Measurements from ENCODE around the gene NFIB.

Gene NFIB

DNA sequence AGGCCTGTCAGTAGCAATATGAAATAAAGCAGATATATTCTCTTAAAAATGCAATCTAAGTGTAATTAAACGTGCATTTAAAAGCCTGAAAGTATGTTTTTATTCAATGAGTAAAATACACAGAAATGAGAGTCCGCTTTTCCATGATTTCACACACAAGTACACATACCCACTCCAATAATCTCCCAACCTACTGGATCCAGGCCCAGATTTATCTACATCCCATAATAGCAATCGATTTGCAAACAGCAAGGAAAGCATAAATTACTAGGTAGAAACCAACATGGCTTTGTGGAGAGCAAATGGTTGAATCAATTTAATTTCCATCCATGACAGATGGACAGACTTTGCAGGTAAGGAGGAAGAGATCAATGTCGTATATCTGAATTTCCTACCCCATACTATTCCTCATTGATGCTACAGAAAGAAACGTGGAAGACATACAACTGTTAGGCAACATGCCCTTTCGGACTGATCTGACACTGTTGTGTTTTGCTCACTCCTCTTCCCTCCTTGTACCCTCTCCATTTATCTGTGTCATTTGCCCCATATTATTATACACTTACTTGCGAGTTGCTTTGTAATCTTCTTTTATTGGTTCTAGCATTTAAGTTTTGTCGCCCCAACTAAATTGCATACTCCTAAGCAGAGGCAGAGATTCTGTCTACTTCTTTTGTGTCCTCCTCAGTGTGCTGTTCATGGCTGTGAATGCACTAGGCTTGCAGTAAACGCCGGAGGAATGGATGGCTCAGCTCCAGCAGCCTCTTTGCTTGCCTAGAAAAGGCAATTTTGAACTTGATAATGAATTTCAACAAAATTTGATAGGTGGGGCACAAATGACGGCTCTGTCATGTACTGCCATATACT is 133.6 kb downstream of the NFIB start:
- peak; percentile 91 for DNase-seq

DNA sequence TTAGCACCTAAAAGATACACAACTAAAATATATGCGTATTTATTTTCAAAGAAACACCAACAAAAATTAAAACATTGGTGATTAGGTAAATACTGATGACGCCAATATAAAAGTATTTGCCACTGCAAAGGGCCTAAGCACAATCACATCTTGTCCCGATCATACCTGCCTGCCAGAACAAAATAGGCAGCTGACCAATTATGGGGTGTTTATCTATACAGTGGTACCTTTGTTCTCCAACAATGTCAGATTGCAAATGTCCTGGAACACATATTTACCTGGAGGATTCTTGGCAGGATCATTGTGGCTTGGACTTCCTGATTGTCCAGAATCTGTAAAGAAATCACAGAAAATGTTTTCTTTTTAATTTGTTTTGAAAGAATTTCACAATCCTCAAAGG is 134.5 kb downstream of the NFIB start:
- no peak for DNase-seq

DNA sequence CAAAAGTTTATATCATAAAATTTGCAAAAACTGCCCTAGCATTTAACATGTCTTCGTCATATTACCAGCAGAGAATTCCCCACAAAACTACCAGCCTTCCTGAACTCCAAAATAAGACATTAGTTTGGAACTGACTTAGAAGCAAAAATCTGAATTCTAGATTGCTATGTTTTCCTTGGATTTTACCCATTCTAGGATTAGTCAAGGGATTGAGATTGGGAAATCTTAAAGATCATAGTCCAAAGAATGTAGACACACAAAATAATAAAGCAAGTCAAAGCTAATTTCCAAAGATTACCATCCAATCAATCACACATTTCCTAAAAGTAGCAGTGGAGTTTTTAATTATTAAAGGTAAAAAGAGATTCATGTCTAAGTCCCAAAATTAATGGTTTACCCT is 138.2 kb downstream of the NFIB start:
- no peak for DNase-seq

DNA sequence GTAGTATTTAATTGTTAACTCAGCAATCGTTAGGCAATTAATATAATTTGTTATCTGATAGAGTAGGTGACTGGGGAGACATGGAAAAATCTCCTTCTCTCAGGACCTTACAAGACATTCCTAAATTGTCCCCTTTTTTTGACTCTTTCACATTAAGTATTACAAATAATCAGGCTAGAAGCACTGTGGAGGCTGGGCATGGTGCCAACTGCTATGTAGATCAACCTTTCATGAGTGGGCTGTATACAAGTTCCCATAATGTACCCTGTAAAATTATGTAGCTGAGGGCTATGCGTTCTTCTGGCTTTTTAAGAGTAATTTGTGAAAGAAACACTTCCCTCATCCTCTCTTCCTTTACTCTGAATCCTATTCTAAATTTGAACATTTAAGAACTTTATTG is 140.2 kb downstream of the NFIB start:
- peak; percentile 68 for DNase-seq

DNA sequence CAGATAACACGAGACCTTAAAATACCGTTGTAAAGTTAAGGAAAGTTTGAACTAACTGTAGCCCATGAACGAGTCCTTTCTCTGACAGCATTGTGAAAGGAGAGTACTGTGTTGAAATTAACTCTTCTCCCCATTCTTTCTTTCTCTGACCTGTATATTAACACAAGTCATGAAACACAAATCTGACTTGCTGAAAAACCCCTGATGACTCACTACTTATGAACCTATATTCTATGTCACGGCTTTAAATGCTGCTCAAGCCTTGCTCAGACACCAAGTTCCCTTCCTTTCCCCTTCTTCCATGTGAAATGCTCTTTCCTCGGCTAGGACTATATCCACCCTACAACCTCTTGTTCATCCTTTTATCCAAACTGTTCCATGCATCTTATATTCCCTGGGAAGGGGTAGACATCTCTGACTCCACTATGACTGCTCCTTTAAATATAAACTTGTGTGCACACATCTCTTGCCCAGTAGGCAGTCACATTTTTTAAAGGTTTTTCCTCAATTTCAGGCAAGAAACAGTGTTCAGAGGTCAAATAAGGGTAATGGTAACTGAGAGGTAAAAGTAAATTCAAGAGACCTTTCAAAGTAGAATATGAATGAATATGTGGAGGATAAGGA is 142.9 kb downstream of the NFIB start:
- DNase-seq, result no peak

DNA sequence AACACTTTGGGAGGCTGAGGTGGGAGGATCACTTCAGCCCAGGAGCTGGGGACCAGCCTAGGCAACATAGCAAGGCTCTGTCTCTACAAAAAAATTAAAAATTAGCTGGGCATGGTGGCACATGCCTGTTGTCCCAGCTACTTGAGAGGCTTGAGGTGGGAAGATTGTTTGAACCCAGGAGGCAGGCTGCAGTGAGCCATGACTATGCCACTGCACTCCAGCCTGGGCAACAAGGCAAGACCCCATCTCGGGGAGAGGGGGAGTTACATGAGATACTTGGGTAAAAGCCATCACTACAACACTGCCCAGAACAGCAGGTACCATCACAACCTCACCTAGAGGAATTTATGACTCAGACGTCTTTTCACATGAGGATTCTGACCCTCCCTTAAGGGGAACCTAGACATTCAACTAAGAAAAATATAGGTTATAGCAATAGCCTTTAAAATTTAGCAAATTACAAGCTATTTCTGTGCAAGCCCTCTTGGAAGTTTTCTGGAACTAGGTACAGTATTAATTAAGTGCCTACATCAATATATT is 143.5 kb downstream of the NFIB start:
- no peak for DNase-seq

DNA sequence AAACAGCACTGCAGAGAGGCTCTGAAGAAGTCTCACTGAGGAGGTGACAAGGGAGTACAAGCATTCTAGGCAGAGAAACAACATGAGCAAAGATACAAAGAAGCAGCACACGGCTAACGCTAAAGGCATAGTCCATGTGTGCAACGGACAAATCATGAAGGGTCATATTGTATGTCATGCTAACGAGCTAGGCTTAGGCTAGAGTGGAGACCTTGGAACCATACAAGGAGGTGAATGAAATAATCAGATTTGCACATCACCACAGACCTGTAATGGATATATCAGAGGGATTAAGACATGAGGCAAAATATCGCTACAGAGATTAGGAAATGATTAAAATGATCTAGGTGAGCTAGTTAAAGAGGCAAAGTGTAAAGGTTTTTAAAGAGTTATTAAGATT is 145.6 kb downstream of the NFIB start:
- no peak for DNase-seq

DNA sequence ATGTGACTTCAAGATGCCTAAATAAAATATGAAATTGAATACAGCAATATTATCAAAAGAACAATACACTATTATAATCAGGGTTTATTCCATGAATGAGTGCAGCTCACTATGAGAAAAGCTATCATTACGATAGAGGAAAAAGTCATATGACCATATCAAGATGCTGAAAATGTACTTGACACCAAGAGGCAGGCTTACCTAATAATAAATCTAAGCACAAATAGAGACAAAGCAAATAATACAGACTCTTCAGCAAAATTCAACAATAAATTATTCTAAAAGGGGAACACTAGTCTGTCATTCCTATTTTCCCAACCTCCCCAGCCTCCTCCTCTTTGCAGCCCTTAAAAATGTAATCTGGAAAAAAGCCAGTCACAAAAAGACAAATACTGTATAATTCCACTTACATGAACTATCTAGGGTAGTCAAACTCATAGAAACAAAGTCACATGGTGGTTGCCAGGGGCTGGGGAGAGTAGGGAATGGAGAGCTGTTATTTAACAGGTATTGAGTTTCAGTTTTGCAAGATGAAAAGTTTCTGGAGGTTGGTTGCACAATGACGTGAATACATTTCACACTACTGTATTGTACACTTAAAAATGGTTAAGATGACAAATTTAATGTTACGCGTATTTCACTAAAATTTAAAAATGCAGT is 148.4 kb downstream of the NFIB start:
- no peak for DNase-seq

DNA sequence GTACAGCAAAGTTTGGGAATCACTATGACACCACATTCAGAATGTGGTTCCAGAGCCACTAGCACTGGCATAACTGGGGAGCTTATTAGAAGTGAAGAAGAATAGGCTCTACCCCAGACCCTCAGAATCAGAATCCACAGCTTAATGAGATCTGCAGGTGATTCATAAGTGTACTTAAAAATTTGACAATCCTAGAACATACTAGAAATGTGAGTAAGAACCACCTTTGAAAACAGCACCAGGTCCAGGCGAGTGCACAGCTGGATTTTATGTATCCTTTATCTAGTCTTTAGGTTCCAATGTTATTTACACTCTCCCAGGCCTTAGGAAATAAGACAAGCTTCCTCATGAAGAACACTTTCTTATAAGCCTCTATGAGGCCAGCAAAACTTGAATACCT is 149.0 kb downstream of the NFIB start:
- no peak for DNase-seq

DNA sequence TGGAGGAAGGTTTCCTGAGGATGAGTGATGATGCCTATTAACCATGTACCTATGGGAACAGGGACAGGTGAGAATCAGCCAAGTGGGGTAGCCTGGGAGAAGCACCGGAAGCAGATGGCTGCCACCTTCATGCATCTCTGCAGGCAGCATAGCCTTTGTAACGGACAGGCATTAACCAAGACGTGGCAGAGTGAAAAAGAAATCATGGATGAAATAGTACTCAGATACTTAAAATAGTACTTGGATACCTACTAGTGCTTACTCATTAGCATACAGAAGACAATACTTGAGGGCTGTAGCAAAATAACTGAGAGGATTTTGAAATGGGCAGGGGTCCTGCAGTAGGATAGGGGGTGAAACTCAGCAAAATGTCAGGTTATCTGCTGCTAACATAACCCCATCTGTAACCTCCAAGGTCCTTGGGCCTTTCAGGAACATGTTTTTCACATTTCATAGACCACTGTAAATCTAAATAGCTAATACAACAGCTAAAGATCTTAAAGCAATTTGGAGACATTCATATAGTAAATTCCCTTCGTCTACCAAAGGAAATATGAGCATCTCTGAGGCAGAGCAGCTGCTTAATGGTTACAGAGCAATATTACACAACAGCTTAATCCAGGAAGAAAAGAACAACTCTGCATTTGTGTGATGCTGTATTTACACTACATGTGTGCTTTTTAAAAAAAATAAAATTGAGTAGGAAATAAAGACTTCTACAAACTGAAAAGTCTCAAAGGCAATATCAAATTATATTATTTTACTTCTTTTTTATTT is 154.3 kb downstream of the NFIB start:
- no peak for DNase-seq

DNA sequence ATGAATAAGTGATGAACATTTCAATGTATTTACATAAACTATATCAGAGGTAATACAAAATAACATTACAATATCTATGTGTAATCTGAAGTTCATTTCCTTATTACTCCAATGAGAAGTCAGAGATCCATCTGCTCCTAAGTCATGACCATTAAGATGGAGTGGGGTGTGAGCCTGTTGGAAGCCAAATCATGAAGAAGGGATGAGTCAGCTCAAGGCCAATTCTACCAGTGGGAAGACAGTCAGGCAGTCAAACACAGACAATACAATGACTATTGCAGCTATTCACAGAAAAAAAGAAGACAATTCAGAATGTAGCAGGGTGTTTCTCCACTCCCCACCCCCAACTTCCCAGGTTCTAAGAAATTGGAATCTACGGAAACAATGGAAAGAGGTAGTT is 155.0 kb downstream of the NFIB start:
- DNase-seq, result peak; percentile 97

DNA sequence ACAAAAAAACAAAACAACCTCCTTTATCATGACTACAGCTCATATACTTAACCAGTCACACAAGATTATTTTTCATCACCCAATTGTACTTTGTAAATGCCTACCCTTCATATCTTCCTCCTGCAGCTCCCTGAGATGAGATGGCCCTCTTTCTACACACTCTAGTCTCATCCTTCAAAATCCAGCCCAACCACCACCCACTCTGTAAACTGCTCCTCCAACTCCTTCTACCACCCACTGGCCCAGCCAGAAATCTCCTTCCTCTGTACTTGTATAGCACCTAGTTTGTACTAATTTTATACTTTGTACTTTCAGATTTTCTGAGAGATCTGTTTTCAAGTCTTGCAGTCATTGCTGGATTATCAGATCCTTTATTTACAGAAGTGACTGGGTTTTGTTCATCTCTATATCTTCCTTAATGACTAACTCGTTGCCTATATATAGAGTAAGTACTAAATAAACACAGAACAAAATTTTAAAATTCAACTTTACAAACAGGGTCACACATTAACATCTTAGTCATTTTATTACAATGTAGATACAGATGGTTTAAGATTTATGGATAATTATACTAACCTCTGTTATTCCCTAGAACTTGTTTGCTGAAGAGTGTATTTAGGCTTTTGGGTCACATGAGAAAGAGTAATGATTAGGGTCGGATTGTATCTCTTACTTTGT is 155.7 kb downstream of the NFIB start:
- DNase-seq, result no peak

DNA sequence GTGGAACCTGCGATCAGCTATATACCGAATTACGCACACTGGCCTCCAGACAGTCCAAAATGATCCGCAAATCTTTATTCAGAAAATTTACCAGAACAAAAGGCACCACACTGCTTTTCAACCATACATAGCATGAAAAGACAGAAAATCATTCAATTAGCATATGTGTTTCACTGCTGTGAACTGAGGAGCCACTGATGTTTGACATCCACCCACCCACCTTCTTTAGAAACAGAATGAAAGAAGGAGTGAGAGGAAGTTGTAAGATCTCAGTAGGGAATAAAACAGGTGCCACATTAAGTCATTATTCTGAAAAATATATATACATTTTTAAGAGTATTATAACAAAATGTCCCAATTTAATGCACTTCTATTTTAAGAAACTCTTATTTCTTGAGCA is 156.8 kb downstream of the NFIB start:
- no peak for DNase-seq

DNA sequence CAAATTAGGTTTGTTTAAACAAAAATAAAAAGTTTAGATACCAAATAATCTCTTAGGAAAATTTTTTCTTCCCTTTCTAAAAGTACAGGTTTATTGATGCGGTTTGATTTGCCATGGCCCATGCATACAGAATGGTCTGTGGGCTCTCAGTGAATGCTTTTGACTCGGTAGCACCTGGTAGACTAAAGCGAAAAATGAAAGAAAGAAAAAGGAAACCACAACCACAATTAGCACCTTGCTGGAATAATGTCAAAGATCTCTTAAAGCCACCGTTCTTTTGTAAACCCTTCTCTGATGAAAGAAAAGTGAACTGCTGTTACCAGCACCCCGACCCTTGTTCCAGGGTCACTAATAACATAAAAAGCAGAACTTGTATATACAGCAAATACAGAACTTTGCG is 157.9 kb downstream of the NFIB start:
- DNase-seq, result no peak

DNA sequence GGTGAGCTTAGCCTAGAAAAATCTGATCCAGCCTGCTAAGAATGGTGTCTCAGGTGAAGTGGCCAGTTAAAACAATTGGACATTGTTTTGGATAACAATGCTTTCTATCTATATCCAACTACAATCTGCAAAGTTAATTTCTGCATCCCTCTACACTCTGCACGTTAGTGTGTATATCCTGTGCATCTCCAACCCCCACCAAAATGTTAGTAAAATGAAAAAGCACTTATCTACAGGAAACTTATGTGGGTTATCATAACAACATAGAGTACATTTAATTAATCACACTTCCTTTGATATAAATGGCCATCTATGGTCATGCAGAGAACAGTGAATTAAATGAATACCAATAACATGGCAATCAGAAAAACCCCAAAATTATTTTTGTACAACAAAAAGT is 158.7 kb downstream of the NFIB start:
- DNase-seq, result no peak

DNA sequence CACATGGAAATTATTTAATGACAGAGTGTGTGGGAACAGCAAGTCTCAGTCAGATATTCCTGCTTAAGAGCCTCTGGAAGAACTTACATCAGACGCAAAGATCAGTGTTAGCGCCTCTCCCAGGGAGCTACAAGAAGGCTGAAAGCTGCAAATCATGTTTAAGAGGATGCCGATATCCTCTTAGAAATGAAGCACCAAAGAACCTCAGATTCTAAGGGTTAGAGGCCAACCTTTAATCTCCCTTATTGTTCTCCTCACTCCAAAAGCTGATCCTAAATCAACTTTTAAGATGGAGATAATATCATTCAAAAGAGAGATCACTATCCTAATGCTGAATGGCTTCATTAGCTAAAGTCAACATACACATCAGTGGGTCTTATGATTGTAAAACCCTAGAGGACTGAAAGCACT is 160.6 kb downstream of the NFIB start:
- no peak for DNase-seq

DNA sequence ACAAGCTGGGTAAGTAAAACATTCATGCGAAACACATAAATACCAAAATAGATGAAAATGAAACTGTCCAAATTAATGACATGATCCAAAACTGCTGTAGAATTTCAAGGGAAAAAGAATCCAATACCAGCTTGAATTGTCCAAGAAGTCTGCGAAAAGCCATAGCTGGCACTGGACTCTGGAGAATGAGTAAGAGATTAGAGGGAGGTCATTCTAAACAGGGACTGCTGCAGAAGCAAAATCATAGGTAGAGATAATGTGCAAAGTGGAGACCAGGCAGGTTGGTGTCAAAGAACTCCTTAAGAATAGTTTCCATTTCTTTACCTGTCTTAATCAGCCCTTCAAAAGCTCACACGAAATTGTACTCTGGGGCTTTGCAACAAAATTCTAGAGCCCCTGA is 162.5 kb downstream of the NFIB start:
- no peak for DNase-seq

DNA sequence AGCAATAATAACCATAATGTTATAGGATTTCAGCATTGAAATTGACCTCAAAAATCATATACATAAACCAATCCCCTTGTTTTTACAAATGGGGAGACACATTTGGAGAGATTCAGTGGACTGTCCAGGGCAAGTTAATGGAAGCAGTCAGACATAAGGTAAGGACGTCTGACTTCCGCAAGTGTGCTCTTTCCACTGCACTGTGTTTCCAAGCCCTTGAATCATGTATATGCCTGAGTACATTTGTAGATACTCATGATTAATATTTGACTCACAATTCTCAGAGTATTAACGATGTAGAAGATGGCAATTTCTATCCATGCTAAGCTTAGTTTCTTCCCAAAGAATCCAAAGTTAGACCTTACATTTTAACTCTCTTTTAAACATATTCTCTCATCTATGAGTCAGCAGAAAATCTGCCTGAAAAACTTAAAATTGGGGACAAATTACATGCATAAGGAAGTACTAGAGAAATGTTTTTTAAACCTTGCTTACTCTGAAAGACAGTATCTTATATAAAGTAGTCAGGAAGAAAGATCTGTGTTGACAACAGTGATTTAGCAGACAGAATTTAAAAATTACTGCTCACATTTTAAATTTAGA is 165.3 kb downstream of the NFIB start:
- DNase-seq, result no peak

DNA sequence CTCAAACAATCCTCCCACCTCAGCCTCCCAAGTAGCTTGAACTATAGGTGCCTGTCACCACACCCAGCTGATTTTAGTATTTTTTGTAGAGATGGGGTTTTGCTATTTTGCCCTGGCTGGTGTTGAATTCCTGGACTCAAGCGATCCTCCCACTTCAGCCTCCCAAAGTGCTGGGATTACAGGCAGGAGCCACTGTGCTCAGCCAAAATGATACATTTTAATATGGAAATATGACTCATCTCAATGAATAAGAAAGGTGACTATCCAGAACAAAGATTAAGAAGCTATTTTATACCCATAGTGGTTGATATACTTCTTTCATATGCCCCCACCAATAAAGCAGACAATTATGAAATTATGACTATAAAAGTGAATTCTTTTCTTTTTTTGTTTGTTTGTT is 166.2 kb downstream of the NFIB start:
- no peak for DNase-seq

DNA sequence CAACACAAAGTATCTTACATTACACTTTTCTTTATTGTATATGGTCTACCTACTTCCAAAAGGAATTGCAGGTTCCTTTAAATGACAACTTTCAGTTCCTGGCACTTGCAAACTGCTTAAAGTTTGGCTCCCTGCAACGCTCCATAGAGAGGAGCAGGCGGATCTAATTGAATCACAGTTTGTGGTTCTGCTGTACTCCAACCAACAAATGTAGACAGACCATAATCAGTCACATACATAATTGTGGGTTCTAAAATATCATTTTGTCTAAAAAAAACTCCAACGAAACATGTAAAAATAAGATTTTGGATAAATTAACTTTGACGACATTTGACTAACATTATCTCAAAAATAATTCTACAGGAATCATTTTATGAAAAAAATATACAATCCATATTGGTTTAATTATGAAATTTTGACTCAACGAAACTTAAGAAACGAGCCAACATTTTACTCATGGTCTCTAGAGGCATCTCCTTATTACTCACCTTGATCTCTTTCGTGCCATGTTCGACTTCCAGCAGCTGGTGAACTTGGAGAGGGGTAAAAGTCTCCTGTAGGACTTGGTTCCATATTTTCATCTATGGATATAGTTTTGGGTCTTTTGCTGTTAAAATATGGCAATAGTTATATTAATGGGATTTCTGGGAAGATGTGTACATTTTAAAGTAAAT is 167.6 kb downstream of the NFIB start:
- DNase-seq, result no peak

DNA sequence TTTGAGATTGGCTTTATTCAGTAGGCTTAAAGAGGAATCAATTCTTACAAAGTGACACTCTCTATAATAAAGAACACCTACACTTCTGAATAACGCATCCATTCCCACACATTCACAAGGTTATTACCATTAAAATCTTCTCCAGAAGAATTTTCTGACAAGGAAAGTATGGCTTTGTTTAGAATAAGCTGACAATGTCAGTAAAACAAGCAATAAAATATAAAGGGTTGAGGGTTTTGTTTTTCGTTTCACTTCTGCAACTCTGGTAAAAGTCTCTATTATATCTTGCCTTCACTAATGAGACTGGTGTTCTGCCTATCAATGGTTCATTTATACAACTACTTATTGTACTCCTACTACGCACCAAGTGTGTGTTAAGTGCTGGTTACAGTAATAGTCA is 169.7 kb downstream of the NFIB start:
- DNase-seq, result no peak

DNA sequence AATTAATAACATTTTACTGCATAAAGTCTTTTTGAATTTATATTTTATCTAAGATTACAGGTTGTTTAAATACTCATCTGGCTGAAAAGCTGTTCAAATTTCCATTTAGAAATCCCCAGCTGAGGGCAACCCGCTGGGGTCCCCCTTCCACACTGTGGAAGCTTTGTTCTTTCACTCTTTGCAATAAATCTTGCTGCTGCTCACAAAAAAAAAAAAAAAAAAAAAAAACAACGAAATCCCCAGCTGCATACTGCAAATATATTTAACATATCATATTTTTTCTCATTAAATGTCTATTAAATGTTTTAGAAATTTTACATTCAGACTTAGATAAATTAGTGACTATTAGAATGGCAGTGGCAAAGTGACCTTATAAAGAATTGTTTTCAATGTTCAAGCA is 172.2 kb downstream of the NFIB start:
- DNase-seq, result no peak

All from NCI-H446 treated with DMSO at 0.1 percent for 48 hours (cell line).